GM19238 (cell line): ENCODE data around the gene PPM1M.

Experiments
- DNase-seq: peaks from one replicate; pipeline ENCODE4 v3.0.0; 2011; ENCODE audit warnings: low spot score; ENCODE audit not compliant: insufficient read length

Gene PPM1M

GRCh38 chr3:52230461-52230860, 15.1 kb upstream of the PPM1M start:
- no peak for DNase-seq

DNA sequence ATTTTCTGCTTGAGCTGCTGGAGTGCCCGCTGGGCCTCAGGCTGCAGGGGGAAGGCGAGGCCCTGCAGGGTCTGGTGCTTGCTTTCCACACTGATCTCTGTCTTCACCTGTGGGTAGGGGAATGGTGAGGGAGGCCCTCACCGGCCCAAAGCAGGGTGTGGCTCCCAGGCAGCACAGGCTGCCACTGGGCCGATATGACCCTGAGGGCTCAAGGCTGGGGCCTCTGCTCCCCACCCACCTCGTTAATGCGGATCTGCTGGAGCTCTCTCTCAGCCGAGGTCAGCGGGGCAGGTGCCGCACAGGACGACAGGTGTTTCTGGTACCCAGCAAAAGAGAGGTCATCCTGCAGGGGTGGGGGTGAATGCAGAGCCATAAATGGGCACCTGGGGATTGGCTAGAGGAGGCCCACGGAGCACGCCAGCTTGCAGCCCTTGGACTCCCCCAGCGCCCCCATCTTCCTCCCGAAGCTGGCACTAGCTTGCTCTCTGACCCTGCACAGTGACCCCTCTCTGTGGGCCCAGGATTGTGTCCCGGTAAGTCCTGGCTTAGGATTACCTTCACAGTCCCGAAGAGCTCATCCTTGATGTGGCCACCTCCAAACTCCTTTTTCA, 14.6 kb upstream of the PPM1M start:
- no peak for DNase-seq

GRCh38 chr3:52231502-52232278, 13.9 kb upstream of the PPM1M start:
- peak; percentile 70 for DNase-seq

GRCh38 chr3:52232279-52233107, 13.1 kb upstream of the PPM1M start:
- no peak for DNase-seq

DNA sequence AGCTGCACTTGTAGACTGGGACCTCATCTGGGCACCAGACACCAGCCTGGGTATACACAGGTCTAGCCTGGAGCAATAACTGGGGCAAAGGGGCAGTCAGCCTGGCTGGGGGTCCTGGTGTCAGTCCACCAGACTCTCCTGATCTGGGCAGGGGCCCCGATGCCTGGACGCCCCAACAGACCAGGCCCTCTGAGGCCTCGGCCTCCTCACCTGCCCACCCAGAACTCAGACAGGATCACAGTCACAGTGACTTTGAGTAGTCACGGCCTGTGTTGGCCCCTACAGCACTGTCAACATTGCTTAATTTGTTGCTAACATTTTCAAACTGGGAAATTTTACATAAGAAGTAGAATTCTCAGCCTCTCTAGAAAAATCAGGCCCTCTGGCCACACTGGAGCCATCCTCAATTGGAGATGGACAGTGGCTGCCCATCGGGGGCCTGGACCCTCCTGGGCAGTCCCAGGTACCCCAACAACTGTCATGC, 12.4 kb upstream of the PPM1M start:
- no peak for DNase-seq

GRCh38 chr3:52233968-52234367, 11.6 kb upstream of the PPM1M start:
- no peak for DNase-seq

GRCh38 chr3:52234516-52235447, 10.8 kb upstream of the PPM1M start:
- DNase-seq, result no peak

DNA sequence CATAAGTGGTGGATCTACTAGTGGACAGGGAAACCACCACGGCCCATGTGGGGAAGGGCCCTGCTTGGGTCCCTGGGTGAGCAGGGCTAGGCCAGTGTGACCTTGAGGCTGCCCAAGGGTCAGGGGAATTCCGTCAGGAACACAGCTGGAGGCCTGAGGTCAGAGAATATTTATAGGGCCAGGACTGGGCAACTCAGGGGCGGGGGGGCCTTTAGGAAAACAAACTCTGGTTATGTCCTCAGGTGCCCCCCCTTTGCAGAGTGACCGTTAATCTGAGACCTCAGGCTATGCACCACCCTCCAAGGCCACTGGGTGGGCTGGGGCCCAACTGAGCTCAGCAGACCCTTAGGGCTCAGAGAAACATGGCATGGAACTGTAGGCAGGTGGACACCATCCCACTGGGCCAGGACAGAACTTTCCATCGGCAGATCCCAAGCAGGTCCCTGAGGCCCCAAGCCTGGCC, 9.1 kb upstream of the PPM1M start:
- DNase-seq, result no peak

GRCh38 chr3:52237006-52237656, 8.4 kb upstream of the PPM1M start:
- DNase-seq, result no peak

GRCh38 chr3:52237657-52238172, 7.8 kb upstream of the PPM1M start:
- DNase-seq, result no peak

- no peak for DNase-seq
Measured at GRCh38 chr3:52238193-52238760, 7.3 kb upstream of the PPM1M start.

GRCh38 chr3:52238761-52239701, 6.5 kb upstream of the PPM1M start, which contains the start of gene TWF2:
Gene TWF2, minus strand, starts transcription at chr3:52239158. Its CDS starts 142 bp downstream, at chr3:52239016.
- DNase-seq, result peak; percentile 96

DNA sequence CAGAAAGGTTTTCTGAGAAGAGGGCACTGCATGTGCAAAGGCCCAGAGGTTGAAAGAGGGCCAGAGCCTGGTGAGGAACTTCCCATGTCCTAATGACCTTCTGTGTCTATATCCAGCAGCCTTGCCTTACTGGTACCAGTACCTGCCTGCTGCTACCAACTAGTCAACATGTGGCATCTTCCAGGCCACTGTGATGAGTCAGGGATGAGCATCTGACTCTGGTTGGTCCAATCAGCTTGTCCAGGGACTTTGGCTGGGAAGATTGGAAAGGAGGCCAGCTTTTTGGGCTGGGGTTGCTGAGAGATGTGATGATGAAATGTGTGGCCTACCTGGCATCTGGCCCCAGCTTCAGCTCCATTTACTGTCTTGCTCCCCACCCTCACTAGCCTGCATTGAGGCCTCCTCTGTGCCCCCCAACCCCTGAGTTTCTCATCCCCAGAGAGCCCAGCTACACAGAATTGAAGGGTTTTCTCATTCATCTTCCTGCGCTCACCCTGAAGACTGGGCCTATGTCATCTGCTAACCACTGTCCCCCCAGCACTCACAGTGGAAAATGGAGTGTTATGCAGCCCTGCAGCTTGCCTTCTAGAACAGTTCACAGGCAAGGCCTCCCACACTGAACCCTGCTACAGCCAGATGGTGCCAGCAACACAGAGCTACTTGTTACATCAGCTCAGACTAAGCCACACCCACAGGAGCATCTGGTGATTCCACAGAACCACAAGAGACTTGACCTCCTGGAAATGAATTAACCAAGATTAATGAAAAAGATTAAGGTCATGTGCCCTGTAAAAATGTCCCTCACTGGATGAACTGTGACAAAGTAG, 5.3 kb upstream of the PPM1M start:
- DNase-seq, result no peak

DNA sequence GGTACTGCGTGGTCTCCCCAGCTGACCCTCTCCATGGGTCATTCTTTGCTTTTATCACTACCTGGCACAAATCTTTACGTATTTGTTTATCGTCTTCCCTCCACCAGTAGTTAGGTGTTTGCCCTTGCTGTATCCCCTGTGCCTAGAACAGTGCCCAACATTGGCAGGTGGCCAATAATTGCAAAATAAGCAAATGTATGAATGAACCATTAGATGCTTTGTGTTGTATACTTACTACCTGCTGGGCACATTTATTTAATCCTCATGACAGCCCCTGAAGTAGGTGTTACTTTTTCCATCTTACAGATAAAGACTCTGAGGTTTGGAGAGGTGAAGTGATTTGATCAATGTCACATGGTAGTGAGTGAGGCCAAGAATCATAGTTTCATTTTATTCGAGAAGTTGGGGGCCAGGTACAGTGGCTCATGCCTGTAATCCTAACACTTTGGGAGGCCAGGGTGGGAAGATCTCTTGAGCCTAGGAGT, 4.6 kb upstream of the PPM1M start:
- DNase-seq, result no peak

GRCh38 chr3:52242039-52242438, 3.5 kb upstream of the PPM1M start:
- DNase-seq, result no peak

DNA sequence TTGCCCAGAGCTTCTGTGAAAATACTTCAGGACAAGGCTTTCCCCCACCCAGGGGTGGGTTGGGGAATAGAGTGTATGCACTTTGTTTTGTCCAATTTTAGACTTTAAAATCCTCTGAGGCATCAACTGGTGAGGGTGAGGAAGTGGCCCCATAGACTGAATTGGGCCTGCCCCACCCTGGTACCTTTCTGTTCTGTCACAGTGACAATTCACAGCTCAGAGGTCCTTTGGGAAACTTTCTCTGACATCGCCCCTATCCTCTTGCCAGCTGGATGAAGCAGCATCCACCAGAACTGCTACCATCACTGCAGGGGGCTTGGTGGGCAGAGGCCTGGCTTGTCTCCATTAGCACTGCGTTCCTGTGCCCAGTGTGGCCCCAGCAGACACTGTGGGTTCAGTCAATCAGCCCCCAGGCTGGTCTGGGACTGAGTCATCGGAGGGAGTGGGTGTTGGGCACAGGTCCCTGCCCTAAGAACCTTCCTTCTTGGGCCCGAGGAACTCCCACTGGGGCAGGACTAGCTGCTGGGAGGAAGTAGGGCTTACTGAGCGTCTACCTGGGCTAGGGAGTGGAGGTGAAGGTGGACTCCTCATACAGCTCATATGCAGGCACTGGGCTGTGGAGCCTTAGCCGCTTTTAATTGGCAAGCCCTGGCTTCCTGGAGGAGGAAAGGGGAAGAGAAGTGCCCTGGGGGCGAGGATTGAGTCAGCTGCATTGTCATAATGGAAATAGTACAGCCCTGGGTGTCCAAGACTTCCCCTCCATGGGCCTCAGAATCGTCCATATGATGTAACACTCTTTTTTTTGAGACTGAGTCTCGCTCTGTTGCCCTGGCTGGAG, 1.5 kb upstream of the PPM1M start:
- DNase-seq, result peak; percentile 70

DNA sequence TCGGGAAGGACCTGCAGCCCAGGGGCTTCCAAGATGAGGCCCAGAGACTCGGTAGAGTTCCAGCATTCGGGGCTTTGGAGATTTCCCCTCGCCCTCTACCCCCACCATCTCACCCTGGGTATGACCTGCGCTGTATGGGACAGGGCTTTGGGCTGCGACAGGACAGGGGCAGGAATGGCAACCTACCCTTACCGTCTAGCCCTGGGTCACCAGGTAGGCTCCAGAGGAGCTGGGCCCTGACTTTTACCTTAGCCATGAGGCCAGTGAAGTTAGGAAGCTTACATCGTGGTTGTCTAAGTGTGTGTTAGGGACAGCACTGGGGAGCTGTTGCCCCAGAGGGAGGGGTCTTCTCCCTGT, 683 bp downstream of the PPM1M start:
- no peak for DNase-seq
